Gastroesophageal sphincter (tissue), 4 donors: ENCODE results near the gene TM6SF1. TPM values are rescaled to one million over a fixed set of nuclear protein-coding genes. Genes with fewer than 3 reads are reported as not detected.
"Not testable (repeated sequence)": the region's sequence is repeated elsewhere in the genome, so short reads cannot be mapped to it uniquely, and the experiment has no call there.

ENCODE experiments used
- ATAC-seq: fragments of 150-250 bp; one replicate; pipeline ENCODE4 v1.9.1; 2016; ENCODE audit warnings: mild to moderate bottlenecking, moderate library complexity
- H3K27ac ChIP-seq, 4 donors: fragments of 200-600 bp; sonication (generic) in 3 of 4; 1 replicate in 3 of 4; 2 replicates in 1 of 4; pipeline ENCODE4 v1.5.1; 2016 to 2019
- H3K27me3 ChIP-seq: fragments of 200-600 bp; sonication (generic); one replicate; pipeline ENCODE4 v1.5.1; 2019
- H3K36me3 ChIP-seq, 2 donors: fragments of 200-600 bp; sonication (generic); one replicate each; pipeline ENCODE4 v1.5.1; 2019; ENCODE audit warnings: control low read depth in 1 of 2
- H3K4me1 ChIP-seq, 3 donors: fragments of 200-600 bp; sonication (generic); 1 replicate in 2 of 3; 2 replicates in 1 of 3; pipeline ENCODE4 v1.5.1; 2016 to 2019; ENCODE audit warnings: control low read depth in 2 of 3
- H3K4me3 ChIP-seq, 2 donors: fragments of 200-600 bp; sonication (generic); one replicate each; pipeline ENCODE4 v1.5.1; 2019; ENCODE audit warnings: mild to moderate bottlenecking in 1 of 2, moderate library complexity in 1 of 2
- H3K9me3 ChIP-seq, 3 donors: fragments of 200-600 bp; sonication (generic); one replicate each; pipeline ENCODE4 v1.5.1; 2017 to 2019; ENCODE audit warnings: control low read depth in 2 of 3
- EP300 ChIP-seq: sonication (generic); formaldehyde crosslinking; IDR thresholded peaks from one replicate; pipeline ENCODE4 v1.6.1; 2017; ENCODE audit warnings: antibody characterized with exemption, mild to moderate bottlenecking
- POLR2A ChIP-seq, 2 donors: fragments of 450-650 bp; IDR thresholded peaks; one replicate each; pipeline ENCODE4 v1.6.1; 2017; ENCODE audit warnings: antibody characterized with exemption in 2 of 2, mild to moderate bottlenecking in 2 of 2, moderate library complexity in 1 of 2
- POLR2AphosphoS5 ChIP-seq: sonication (generic); formaldehyde crosslinking; IDR thresholded peaks from one replicate; pipeline ENCODE4 v1.6.1; 2017; ENCODE audit warnings: antibody characterized with exemption
- WGBS, 2 donors: methylation state at CpG; one replicate each; pipeline ENCODE4 v1.1.5; 2018; ENCODE audit warnings: low coverage in 1 of 2; 5-methylcytosine and 5-hydroxymethylcytosine counted together
- total RNA-seq, 4 donors: library from RNA; depleted of rRNA; stranded (reverse); fragments of >200 nt; gene quantifications; one replicate each; pipeline ENCODE4 v1.1.0, GENCODE V29; 2016
- TF ChIP-seq, protein P1 (sequence below), 4 experiments: fragments of 200-600 bp in 2 of 4; fragments of 450-650 bp in 2 of 4; sonication (generic) in 1 of 4; IDR thresholded peaks; one replicate each; pipeline ENCODE4 v1.5.1; 2017 to 2019; ENCODE audit warnings: antibody characterized with exemption in 4 of 4, mild to moderate bottlenecking in 2 of 4, moderate library complexity in 2 of 4

The TM6SF1 gene
- total RNA-seq, 4 donors from 2014 or later, result 2.3 to 8.1 (median 5.2) TPM

DNA sequence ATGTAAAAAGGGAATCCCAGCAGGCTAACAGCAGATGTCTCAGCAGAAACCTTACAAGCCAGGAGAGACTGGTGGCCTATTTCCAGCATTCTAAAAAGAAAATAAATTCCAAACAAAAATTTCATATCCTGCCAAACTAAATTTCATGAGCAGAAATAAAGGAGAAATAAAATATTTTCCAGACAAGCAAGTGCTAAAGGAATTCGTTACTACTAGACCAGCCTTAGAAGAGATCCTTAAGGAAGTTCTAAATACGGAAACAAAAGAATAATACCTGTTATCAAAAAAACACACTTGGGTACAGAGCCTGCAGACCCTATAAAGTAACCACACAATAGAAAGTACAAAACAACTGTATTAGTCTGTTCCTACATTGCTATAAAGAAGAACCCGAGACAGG, 58.8 kb downstream of the TM6SF1 start:
- WGBS, 2 donors, result 83 to 90% methylated on average over 3 of the region's 3 CpGs

DNA sequence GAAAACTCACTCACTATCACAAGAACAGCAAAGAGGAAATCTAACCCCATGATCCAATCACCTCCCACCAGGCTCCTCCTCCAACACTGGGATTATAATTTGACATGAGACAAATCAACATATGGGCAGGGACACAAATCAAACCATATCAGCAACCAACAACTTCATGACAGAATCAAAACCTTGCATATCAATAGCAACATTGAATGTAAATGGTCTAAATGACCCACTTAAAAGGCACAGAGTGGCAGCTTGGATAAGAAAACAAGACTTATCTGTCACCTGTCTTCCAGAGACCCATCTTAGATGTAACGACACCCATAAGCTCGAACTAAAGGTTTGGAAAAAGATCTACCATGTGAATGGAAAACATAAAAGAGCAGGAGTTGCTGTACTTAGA, 59.4 kb downstream of the TM6SF1 start:
- no peak for ATAC-seq
- WGBS, 2 donors, result 93% methylated on average over 2 of the region's 2 CpGs
- H3K4me1 ChIP-seq, result no peaks in the 10 kb centered on the region
- no peaks in the 10 kb centered on the region for H3K27me3 ChIP-seq
- TF ChIP-seq POLR2AphosphoS5, result no peak
- no peak for TF ChIP-seq EP300
- TF ChIP-seq POLR2A (IDR thresholded peaks at IDR 0.05), result no peak
- TF ChIP-seq, protein P1, sequence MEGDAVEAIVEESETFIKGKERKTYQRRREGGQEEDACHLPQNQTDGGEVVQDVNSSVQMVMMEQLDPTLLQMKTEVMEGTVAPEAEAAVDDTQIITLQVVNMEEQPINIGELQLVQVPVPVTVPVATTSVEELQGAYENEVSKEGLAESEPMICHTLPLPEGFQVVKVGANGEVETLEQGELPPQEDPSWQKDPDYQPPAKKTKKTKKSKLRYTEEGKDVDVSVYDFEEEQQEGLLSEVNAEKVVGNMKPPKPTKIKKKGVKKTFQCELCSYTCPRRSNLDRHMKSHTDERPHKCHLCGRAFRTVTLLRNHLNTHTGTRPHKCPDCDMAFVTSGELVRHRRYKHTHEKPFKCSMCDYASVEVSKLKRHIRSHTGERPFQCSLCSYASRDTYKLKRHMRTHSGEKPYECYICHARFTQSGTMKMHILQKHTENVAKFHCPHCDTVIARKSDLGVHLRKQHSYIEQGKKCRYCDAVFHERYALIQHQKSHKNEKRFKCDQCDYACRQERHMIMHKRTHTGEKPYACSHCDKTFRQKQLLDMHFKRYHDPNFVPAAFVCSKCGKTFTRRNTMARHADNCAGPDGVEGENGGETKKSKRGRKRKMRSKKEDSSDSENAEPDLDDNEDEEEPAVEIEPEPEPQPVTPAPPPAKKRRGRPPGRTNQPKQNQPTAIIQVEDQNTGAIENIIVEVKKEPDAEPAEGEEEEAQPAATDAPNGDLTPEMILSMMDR (IDR thresholded peaks at IDR 0.05), result no peak
- H3K9me3 ChIP-seq, result peaks cover 0 to 33% (median 3%) of the 10 kb centered on the region in 3 donors
- H3K27ac ChIP-seq, result no peak overlapping the region
- no peak overlapping the region for H3K4me3 ChIP-seq
- H3K36me3 ChIP-seq, result no peaks in the 10 kb centered on the region

More for the DNA sequence above, 58.8 kb downstream of the TM6SF1 start:
- TF ChIP-seq POLR2A (IDR thresholded peaks at IDR 0.05) (no peak), POLR2AphosphoS5 (no peak), EP300 (no peak)
- TF ChIP-seq, protein P1 (IDR thresholded peaks at IDR 0.05), result no peak
- no peaks in the 10 kb centered on the region for H3K27me3 ChIP-seq
- H3K36me3 ChIP-seq, result no peaks in the 10 kb centered on the region
- no peak for ATAC-seq
- H3K4me1 ChIP-seq, result no peaks in the 10 kb centered on the region
- H3K27ac ChIP-seq, result no peak overlapping the region
- peaks cover 0 to 33% (median 3%) of the 10 kb centered on the region in 3 donors for H3K9me3 ChIP-seq
- H3K4me3 ChIP-seq, result no peak overlapping the region

DNA sequence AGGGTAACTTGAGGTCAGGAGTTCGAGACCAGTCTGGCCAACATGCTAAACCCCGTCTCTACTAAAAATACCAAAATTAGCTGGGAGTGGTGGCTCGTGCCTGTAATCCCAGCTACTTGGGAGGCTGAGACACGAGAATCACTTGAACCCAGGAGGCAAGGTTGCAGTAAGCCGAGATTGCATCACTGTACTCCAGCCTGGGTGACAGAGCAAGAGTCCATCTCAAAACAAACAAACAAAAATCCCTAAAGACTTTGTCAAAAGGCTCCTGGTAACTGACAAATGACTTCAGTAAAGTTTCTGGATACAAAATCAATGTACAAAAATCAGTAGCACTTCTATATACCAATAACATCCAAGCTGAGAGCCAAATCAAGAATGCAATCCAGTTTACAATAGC, 62.1 kb downstream of the TM6SF1 start:
- not testable (repeated sequence) for H3K27me3 ChIP-seq, H3K27ac ChIP-seq, H3K4me1 ChIP-seq, H3K36me3 ChIP-seq, H3K4me3 ChIP-seq, ATAC-seq
- H3K9me3 ChIP-seq, result peaks cover 0 to 33% (median 3%) of the 10 kb centered on the region in 3 donors
- WGBS, 2 donors, result 91 to 100% methylated on average over 1 to 3 of the region's 5 CpGs

DNA sequence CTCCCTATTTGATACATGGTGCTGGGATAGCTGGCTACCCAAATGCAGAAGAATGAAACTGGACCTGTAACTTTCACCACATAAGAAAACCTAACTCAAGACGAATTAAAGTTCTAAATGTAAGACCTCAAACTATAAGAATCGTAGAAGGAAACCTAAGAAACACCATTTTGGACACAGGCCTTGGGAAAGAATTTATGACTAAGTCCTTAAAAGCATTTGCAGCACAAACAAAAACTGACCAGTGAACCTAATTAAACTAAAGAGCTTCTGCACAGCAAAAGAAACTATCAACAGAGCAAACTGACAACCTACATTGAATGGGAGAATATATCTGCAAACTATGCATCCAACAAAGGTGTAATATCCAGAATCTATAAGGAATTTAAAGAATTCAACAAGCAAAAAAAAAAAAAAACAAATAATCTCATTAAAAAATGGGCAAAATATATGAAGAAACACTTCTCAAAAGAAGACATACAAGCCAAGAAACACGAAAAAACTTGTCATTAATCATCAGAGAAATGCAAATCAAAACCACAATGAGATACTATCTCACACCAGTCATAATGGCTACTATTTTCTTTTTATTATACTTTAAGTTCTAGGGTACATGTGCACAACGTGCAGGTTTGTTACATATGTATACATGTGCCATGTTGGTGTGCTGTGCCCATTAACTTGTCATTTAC, 63.2 kb downstream of the TM6SF1 start:
- ATAC-seq, result no peak
- no peak overlapping the region for H3K27ac ChIP-seq
- no peak for TF ChIP-seq EP300
- TF ChIP-seq, protein P1 (IDR thresholded peaks at IDR 0.05), result no peak
- no peak for TF ChIP-seq POLR2A (IDR thresholded peaks at IDR 0.05)
- TF ChIP-seq POLR2AphosphoS5, result no peak
- H3K27me3 ChIP-seq, result no peaks in the 10 kb centered on the region
- WGBS, 2 donors, result 75 to 76% methylated on average over 2 to 4 of the region's 4 CpGs
- H3K4me1 ChIP-seq, result no peaks in the 10 kb centered on the region
- no peaks in the 10 kb centered on the region for H3K36me3 ChIP-seq
- H3K4me3 ChIP-seq, result no peak overlapping the region
- H3K9me3 ChIP-seq, result peaks cover 0 to 27% (median 3%) of the 10 kb centered on the region in 3 donors

DNA sequence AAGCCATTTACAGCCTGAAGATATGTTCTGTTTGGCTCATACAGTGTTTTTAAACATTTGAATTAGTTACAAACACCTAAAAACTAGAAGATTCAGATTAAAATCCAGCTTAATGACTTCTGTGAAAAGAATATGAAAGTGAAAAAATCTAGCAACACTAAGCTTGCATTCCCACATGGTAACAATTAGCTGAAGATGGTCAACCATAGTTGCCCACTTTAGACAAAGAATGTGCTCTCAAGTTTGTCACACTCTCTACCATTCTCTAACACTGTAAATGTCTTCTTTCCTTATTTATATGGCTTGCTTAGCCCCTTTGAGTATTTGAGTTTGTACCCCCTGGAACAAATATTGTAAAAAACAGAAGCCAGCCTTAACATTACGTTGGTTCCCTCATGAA, 67.4 kb downstream of the TM6SF1 start:
- Histone ChIP-seq H3K4me3 (no peak overlapping the region), H3K4me1 (no peaks in the 10 kb centered on the region), H3K9me3 (no peaks in the 10 kb centered on the region), H3K36me3 (no peaks in the 10 kb centered on the region), H3K27ac (no peak overlapping the region), H3K27me3 (no peaks in the 10 kb centered on the region)
- WGBS, 2 donors, result 95 to 100% methylated on average over 1 of the region's 1 CpG
- no peak for ATAC-seq
- TF ChIP-seq EP300 (no peak), POLR2A (IDR thresholded peaks at IDR 0.05) (no peak), POLR2AphosphoS5 (no peak)
- TF ChIP-seq, protein P1 (IDR thresholded peaks at IDR 0.05), result no peak
